Measurements from ENCODE around the gene CHD8. TPM values are rescaled to one million over a fixed set of nuclear protein-coding genes. Genes with fewer than 3 reads are reported as not detected.

Gene CHD8
- total and polyA plus RNA-seq, 2 of the 13 experiments (the other 11 are each of a cell fraction or from before 2014, with no cell fraction given): 35.1 to 79.6 TPM

GRCh38 chr14:21426692-21427091 is 29.2 kb downstream of the CHD8 start:
- TF ChIP-seq ZNF33A (CRISPR knock-in tag; IDR thresholded peaks at IDR 0.05; ENCODE audit: borderline replicate concordance) (no peak), ZSCAN20 (CRISPR knock-in tag; IDR thresholded peaks at IDR 0.05; ENCODE audit: borderline replicate concordance) (no peak), TCF7L2 (IDR thresholded peaks at IDR 0.05; ENCODE audit: low read depth, low read length) (no peak), ARNT2 (CRISPR knock-in tag; IDR thresholded peaks at IDR 0.05; ENCODE audit: low read depth) (no peak)
- no peaks in the 10 kb centered on the region for H3K4me1 ChIP-seq (ENCODE audit: insufficient read depth, low read length)
- CTCF ChIA-PET (ENCODE audit: low intra/inter-chr PET ratio, low total read pairs): no interaction called here
- DNase-seq (ENCODE audit: low spot score) (no peak), ATAC-seq (no peak), FAIRE-seq (no peak)
- no peak overlapping the region for H3K4me2 ChIP-seq (ENCODE audit: low read depth, low read length)
- no peak overlapping the region for H3K9ac ChIP-seq (ENCODE audit: insufficient read depth, low read depth, low read length)
- no peaks in the 10 kb centered on the region for H3K9me3 ChIP-seq (ENCODE audit: low read length)
- H4K20me1 ChIP-seq (ENCODE audit: insufficient read depth, low read length): no peaks in the 10 kb centered on the region
- H2AFZ ChIP-seq (ENCODE audit: low read length): no peak overlapping the region
- H3K4me3 ChIP-seq (replicated peaks in 1 of 3; ENCODE audit: insufficient read depth in 1 of 3, low read depth in 2 of 3, low read length in 3 of 3): no peak overlapping the region
- POLR2A ChIA-PET: interaction anchor here (0.6 to 1.8 kb wide), 2 partner anchors 11 to 356 kb away, joined by 3 to 4 read pairs; no protein-coding TSS in a partner anchor
- H3K79me2 ChIP-seq (ENCODE audit: insufficient read depth, low read length): peaks cover 4% of the 10 kb centered on the region
- peaks cover 55 to 90% of the 10 kb centered on the region in 2 experiments for H3K36me3 ChIP-seq (replicated peaks in 1 of 2; ENCODE audit: control insufficient read depth in 1 of 2, insufficient read depth in 2 of 2, low read length in 2 of 2)
- no peak overlapping the region for H3K27ac ChIP-seq (ENCODE audit: extremely low read length, insufficient read depth, low read length)
- 97% methylated on average over 1 of the region's 1 CpG for WGBS (ENCODE audit: low lambda C conversion rate)
- in situ Hi-C loops (cut with HindIII; ENCODE audit: extremely low pct_ligation_motif_present, low pct_unique_long_range_greater_than_20kb) (no loop called here), intact Hi-C loops (cut with micrococcal nuclease; ENCODE audit: unreplicated experiment) (no loop called here)
- BruUV-seq (replicated peaks): no TSS peak
- H3K27me3 ChIP-seq (ENCODE audit: control insufficient read depth in 1 of 2, insufficient read depth in 2 of 2, low read length in 2 of 2): no peaks in the 10 kb centered on the region

- POLR2A ChIA-PET: no interaction called here
- in situ Hi-C loops (cut with HindIII; ENCODE audit: extremely low pct_ligation_motif_present, low pct_unique_long_range_greater_than_20kb) (no loop called here), intact Hi-C loops (cut with micrococcal nuclease; ENCODE audit: unreplicated experiment) (no loop called here)
- Histone ChIP-seq H3K27me3 (ENCODE audit: control insufficient read depth in 1 of 2, insufficient read depth in 2 of 2, low read length in 2 of 2) (no peaks in the 10 kb centered on the region), H3K4me1 (ENCODE audit: insufficient read depth, low read length) (no peaks in the 10 kb centered on the region), H3K79me2 (ENCODE audit: insufficient read depth, low read length) (no peaks in the 10 kb centered on the region), H3K27ac (ENCODE audit: extremely low read length, insufficient read depth, low read length) (no peak overlapping the region), H2AFZ (ENCODE audit: low read length) (no peak overlapping the region), H3K36me3 (replicated peaks in 1 of 2; ENCODE audit: control insufficient read depth in 1 of 2, insufficient read depth in 2 of 2, low read length in 2 of 2) (peaks cover 34 to 64% of the 10 kb centered on the region in 2 experiments), H3K9ac (ENCODE audit: insufficient read depth, low read depth, low read length) (no peak overlapping the region), H4K20me1 (ENCODE audit: insufficient read depth, low read length) (no peaks in the 10 kb centered on the region; the same call in 1 of the 2 replicates), H3K4me3 (replicated peaks in 1 of 3; ENCODE audit: insufficient read depth in 1 of 3, low read depth in 2 of 3, low read length in 3 of 3) (no peak overlapping the region), H3K9me3 (ENCODE audit: low read length) (no peaks in the 10 kb centered on the region), H3K4me2 (ENCODE audit: low read depth, low read length) (no peak overlapping the region)
- no peak for DNase-seq (ENCODE audit: low spot score)
- no TSS peak for BruUV-seq (replicated peaks)
- CTCF ChIA-PET (ENCODE audit: low intra/inter-chr PET ratio, low total read pairs): no interaction called here
- TF ChIP-seq MXD1 (CRISPR knock-in tag; IDR thresholded peaks at IDR 0.05): peak; percentile 38; the same call in 1 of the 2 replicates
- no peak for TF ChIP-seq ZNF512B (CRISPR knock-in tag; IDR thresholded peaks at IDR 0.05; ENCODE audit: borderline replicate concordance)
- TF ChIP-seq THAP8 (CRISPR knock-in tag; IDR thresholded peaks at IDR 0.05; ENCODE audit: borderline replicate concordance): no peak
- TF ChIP-seq HIVEP1 (CRISPR knock-in tag; IDR thresholded peaks at IDR 0.05): 0 out of 2 replicates have a peak, but pooled peaks have one; percentile 24
- WGBS (ENCODE audit: low lambda C conversion rate): 91% methylated on average over 5 of the region's 5 CpGs
- no peak for FAIRE-seq
- ATAC-seq: peak; percentile 49
These were observed 36.4 kb downstream of the CHD8 start for GRCh38 chr14:21419528-21419927.
